ENCODE measurements around the gene DCAF6. TPM values are rescaled to one million over a fixed set of nuclear protein-coding genes. Genes with fewer than 3 reads are reported as not detected.

DCAF6 gene
- total RNA-seq, 1 donor from 2014 or later = 9.8 TPM

DNA sequence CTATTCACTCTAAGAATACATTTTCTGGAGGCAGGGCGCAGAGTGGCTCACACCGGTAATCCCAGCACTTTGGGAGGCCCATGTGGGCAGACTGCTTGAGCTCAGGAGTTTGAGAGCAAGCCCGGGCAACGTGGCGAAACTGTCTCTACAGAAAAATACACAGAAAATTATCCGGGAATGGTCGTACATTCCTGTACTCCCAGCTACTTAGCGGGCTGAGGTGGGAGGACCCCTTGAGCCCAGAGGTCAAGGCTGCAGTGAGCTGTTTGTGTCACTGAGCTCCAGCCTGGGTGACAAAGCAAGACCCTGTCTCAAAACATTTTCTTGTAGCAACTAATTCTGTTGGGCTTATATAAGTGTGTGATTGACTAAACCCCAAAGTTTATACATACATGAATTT lies 169.8 kb downstream of the DCAF6 start:
- H3K9me3 ChIP-seq = no peaks in the 10 kb centered on the region
- peaks cover 6 to 14% of the 10 kb centered on the region in 2 donors for H3K36me3 ChIP-seq
- H3K4me3 ChIP-seq = no peak overlapping the region
- intact Hi-C loops (cut with DNase I) = no loop called here
- TF ChIP-seq, protein P1, sequence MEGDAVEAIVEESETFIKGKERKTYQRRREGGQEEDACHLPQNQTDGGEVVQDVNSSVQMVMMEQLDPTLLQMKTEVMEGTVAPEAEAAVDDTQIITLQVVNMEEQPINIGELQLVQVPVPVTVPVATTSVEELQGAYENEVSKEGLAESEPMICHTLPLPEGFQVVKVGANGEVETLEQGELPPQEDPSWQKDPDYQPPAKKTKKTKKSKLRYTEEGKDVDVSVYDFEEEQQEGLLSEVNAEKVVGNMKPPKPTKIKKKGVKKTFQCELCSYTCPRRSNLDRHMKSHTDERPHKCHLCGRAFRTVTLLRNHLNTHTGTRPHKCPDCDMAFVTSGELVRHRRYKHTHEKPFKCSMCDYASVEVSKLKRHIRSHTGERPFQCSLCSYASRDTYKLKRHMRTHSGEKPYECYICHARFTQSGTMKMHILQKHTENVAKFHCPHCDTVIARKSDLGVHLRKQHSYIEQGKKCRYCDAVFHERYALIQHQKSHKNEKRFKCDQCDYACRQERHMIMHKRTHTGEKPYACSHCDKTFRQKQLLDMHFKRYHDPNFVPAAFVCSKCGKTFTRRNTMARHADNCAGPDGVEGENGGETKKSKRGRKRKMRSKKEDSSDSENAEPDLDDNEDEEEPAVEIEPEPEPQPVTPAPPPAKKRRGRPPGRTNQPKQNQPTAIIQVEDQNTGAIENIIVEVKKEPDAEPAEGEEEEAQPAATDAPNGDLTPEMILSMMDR (IDR thresholded peaks at IDR 0.05) = no peak
- H3K27me3 ChIP-seq = no peaks in the 10 kb centered on the region
- DNase-seq (ENCODE audit: low spot score in 2 of 2) = no peak
- H3K27ac ChIP-seq = no peak overlapping the region
- no peaks in the 10 kb centered on the region for H3K4me1 ChIP-seq

DNA sequence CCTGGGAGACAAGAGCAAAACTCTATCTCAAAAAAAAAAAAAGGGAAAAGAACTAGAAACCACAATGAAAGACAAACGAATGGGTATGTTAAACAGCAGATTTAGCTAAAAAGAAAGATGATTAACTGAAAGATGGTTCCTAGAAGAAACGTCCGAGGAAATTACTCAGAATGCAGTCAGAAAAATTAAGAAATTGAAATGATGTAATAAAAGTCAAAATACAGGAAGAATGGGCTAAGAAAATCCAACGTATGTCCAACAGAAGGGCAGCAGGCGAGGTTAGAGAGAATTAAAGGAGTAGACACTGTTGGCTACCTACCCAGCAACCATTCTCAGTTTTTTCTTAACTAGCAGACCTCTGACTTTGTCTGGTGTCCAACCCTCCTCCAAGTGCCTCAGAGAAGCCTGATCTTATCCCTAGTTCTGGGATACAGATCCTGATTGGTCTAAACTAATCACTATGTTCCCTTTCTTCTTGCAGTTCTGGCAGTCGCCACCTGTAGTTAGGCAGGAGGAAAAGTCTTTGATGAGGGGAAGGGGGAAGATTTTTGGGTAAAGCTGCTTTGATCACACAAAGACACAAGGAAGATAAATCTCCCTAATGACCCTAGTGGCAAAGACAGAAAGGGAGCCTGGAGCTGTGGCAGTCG lies 174.5 kb downstream of the DCAF6 start:
- Histone ChIP-seq H3K4me3 (no peak overlapping the region), H3K9me3 (no peaks in the 10 kb centered on the region), H3K27me3 (no peaks in the 10 kb centered on the region), H3K36me3 (peaks cover 0 to 4% of the 10 kb centered on the region in 2 donors), H3K4me1 (no peaks in the 10 kb centered on the region), H3K27ac (no peak overlapping the region)
- TF ChIP-seq, protein P1 (IDR thresholded peaks at IDR 0.05) = no peak
- intact Hi-C loops (cut with DNase I) = no loop called here
- DNase-seq (ENCODE audit: low spot score in 2 of 2) = peak in 1 of 2 donors; percentile 5

DNA sequence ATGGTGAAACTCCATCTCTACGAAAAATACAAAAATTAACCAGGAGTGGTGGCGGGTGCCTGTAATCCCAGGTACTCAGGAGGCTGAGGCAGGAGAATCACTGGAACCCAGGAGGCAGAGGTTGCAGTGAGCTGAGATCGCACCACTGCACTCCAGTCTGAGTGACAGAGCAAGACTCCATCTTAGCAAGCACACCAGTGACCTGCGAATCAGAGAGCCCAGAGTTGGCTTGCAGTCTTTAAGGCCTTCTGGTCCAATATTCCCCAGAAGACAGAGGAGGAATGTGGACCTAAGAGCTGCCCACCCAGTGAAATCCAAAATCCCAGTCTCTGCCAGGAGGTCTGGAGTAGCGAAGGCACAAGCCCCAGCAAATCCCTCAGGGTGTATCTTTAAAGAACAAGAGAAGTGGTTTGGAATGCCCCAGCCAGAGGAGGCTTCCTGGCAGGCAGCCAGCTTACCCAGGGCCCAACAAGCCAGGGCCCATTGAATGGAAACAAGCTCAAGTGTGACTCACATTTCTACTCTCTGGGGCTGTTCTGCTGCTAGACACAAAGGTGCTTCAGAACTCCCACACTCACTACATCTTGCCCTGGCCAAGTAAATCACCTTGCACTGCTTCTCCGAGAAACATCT lies 176.3 kb downstream of the DCAF6 start:
- Histone ChIP-seq H3K4me1 (no peaks in the 10 kb centered on the region), H3K9me3 (no peaks in the 10 kb centered on the region), H3K27me3 (no peaks in the 10 kb centered on the region), H3K36me3 (peaks cover 0 to 4% of the 10 kb centered on the region in 2 donors), H3K27ac (peak overlapping the region in 1 of 2 donors; percentile 47), H3K4me3 (no peak overlapping the region)
- TF ChIP-seq, protein P1 (IDR thresholded peaks at IDR 0.05) = no peak
- intact Hi-C loops (cut with DNase I) = no loop called here
- DNase-seq (ENCODE audit: low spot score in 2 of 2) = peak in 1 of 2 donors; percentile 74

DNA sequence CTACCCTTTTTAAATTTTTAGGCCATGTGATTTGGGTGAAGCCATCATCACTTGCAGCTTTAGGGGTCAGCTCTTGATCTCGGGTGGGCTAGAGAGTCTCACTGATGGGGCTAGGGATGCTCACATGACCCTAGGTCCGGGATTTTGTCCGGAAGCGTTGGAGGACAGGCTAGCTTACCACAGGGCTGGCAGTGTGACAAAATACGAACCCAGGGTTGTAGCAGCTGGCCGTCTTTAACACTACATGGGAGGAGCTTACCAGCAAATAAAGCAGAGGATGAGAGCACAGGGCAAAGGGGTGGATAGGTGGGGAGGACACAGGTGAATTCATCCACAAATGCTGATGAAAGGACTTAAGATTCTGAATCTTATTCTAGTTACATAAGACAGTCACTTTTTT lies 178.4 kb downstream of the DCAF6 start:
- Histone ChIP-seq H3K9me3 (no peaks in the 10 kb centered on the region), H3K36me3 (peaks cover 0 to 4% of the 10 kb centered on the region in 2 donors), H3K27me3 (no peaks in the 10 kb centered on the region), H3K4me3 (no peak overlapping the region), H3K4me1 (no peaks in the 10 kb centered on the region), H3K27ac (no peak overlapping the region)
- DNase-seq (ENCODE audit: low spot score in 2 of 2) = no peak
- intact Hi-C loops (cut with DNase I) = no loop called here
- TF ChIP-seq, protein P1 (IDR thresholded peaks at IDR 0.05) = no peak

DNA sequence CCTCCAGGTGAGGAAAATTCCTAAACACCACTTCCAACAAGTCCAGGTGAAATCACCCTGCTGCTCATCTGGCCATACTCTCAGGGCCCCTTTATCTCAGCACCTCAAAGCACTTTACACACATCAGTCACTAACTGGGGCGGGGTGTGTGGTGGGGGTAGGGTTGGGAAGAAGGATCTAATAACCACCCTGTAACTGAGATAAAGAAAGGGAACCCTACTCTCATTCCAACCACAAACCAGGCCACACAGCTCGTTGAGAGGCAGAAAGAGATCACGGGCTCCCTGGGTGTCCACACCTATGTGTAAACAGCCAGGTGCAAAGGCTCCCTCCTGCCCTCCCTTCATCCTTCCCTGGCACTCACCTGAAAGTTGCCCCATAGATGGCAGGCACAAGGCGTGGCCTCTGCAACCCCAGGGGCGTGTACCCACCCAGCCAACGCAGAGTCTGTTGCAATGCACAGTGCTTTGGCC lies 179.9 kb downstream of the DCAF6 start:
- H3K4me3 ChIP-seq = no peak overlapping the region
- peaks cover 0 to 6% of the 10 kb centered on the region in 2 donors for H3K4me1 ChIP-seq
- H3K36me3 ChIP-seq = peaks cover 0 to 4% of the 10 kb centered on the region in 2 donors
- intact Hi-C loops (cut with DNase I) = no loop called here
- H3K27ac ChIP-seq = no peak overlapping the region
- no peaks in the 10 kb centered on the region for H3K9me3 ChIP-seq
- TF ChIP-seq, protein P1 (IDR thresholded peaks at IDR 0.05) = no peak
- no peaks in the 10 kb centered on the region for H3K27me3 ChIP-seq
- no peak for DNase-seq (ENCODE audit: low spot score in 2 of 2)
